ENCODE results near the gene MCTP1. TPM values are rescaled to one million over a fixed set of nuclear protein-coding genes. Genes with fewer than 3 reads are reported as not detected.

Gene MCTP1
- total RNA-seq, 1 experiment from 2014 or later = 25.8 TPM

- H3K27ac ChIP-seq (ENCODE audit: low read depth, low read length, poor library complexity, severe bottlenecking) = no peak overlapping the region
- BruUV-seq (replicated peaks) = no TSS peak
- H3K4me3 ChIP-seq (ENCODE audit: low read depth, low read length, poor library complexity, severe bottlenecking) = no peak overlapping the region
- intact Hi-C loops (cut with micrococcal nuclease; ENCODE audit: unreplicated experiment) = no loop called here
- ChIA-PET CTCF (no interaction called here), POLR2A (ENCODE audit: low non-redundant PET) (no interaction called here)
- H3K27me3 ChIP-seq (replicated peaks; ENCODE audit: insufficient read depth, low read depth, low read length, poor library complexity) = no peaks in the 10 kb centered on the region
- no peak for DNase-seq (ENCODE audit: low spot score)
- TF ChIP-seq, protein P1, sequence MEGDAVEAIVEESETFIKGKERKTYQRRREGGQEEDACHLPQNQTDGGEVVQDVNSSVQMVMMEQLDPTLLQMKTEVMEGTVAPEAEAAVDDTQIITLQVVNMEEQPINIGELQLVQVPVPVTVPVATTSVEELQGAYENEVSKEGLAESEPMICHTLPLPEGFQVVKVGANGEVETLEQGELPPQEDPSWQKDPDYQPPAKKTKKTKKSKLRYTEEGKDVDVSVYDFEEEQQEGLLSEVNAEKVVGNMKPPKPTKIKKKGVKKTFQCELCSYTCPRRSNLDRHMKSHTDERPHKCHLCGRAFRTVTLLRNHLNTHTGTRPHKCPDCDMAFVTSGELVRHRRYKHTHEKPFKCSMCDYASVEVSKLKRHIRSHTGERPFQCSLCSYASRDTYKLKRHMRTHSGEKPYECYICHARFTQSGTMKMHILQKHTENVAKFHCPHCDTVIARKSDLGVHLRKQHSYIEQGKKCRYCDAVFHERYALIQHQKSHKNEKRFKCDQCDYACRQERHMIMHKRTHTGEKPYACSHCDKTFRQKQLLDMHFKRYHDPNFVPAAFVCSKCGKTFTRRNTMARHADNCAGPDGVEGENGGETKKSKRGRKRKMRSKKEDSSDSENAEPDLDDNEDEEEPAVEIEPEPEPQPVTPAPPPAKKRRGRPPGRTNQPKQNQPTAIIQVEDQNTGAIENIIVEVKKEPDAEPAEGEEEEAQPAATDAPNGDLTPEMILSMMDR (conservative IDR thresholded peaks at IDR 0.05; ENCODE audit: low read depth, low read length) = no peak
- no peak for TF ChIP-seq EZH2 (IDR thresholded peaks at IDR 0.05; ENCODE audit: borderline replicate concordance, low read depth, low read length, poor library complexity, severe bottlenecking)
- no peaks in the 10 kb centered on the region for H3K36me3 ChIP-seq (ENCODE audit: insufficient read depth, low read length, poor library complexity, severe bottlenecking)
- no peaks in the 10 kb centered on the region for H3K9me3 ChIP-seq (ENCODE audit: low read depth, low read length, poor library complexity, severe bottlenecking)
- no peaks in the 10 kb centered on the region for H3K4me1 ChIP-seq (ENCODE audit: insufficient read depth, low read length, poor library complexity, severe bottlenecking)
Measured at GRCh38 chr5:94992325-94992724, 292.6 kb downstream of the MCTP1 start.

DNA sequence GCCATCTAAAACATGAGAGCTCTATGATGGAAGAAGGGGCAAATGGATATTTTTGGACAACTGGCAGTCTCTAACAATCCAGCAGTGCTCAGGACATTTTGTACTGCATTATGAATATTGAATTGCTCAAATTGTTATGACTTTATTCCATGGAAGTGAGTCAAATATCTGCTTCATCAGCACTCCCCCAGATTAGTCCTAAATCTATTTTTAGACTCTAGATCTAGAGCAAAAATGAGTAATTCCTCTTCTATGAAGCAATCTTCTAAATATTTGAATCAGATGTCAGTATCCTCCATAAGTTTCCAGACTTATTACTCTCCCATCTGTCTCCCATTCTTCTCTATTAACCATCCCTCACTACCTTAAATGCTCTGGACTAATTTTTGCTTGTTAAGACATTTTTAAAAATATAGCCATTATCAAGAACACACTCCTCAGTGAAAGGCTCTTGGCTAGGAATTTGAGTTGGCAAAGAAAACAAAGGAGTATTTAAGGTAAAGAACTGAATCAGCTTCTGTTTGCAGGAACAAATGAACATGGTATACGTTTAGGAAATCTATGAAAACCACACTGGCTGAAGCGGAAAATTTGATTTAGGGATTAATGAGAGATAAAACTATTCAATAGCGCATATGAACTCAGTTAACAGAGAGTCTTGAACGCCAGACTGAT lies 300.9 kb downstream of the MCTP1 start:
- DNase-seq (ENCODE audit: low spot score) = peak; percentile 39
- TF ChIP-seq, protein P1 (conservative IDR thresholded peaks at IDR 0.05; ENCODE audit: low read depth, low read length) = no peak
- TF ChIP-seq EZH2 (IDR thresholded peaks at IDR 0.05; ENCODE audit: borderline replicate concordance, low read depth, low read length, poor library complexity, severe bottlenecking) = no peak
- Histone ChIP-seq H3K27ac (ENCODE audit: low read depth, low read length, poor library complexity, severe bottlenecking) (no peak overlapping the region), H3K4me3 (ENCODE audit: low read depth, low read length, poor library complexity, severe bottlenecking) (no peak overlapping the region), H3K27me3 (replicated peaks; ENCODE audit: insufficient read depth, low read depth, low read length, poor library complexity) (no peaks in the 10 kb centered on the region), H3K36me3 (ENCODE audit: insufficient read depth, low read length, poor library complexity, severe bottlenecking) (no peaks in the 10 kb centered on the region), H3K9me3 (ENCODE audit: low read depth, low read length, poor library complexity, severe bottlenecking) (no peaks in the 10 kb centered on the region), H3K4me1 (ENCODE audit: insufficient read depth, low read length, poor library complexity, severe bottlenecking) (peaks cover 9% of the 10 kb centered on the region)
- no TSS peak for BruUV-seq (replicated peaks)
- CTCF ChIA-PET = no interaction called here
- POLR2A ChIA-PET (ENCODE audit: low non-redundant PET) = no interaction called here
- intact Hi-C loops (cut with micrococcal nuclease; ENCODE audit: unreplicated experiment) = no loop called here

DNA sequence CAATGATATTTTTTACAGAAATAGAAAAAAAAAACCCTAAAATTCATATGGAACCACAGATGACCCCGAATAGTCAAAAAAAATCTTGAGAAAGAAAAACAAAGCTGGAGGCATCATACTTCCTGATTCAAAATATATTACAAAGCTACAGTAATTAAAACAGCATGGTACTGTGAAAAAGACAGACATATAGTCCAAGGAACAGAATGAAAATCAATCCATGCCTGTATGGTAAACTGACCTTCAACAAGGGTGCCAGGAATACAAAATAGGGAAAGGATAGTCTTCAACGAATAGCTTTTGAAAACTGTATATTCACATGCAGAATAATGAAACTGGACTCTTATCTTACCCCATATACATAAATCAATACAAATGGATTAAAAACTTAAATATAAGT lies 307.5 kb downstream of the MCTP1 start:
- H3K36me3 ChIP-seq (ENCODE audit: insufficient read depth, low read length, poor library complexity, severe bottlenecking) = peaks cover 6% of the 10 kb centered on the region
- no peaks in the 10 kb centered on the region for H3K4me1 ChIP-seq (ENCODE audit: insufficient read depth, low read length, poor library complexity, severe bottlenecking)
- no peak overlapping the region for H3K27ac ChIP-seq (ENCODE audit: low read depth, low read length, poor library complexity, severe bottlenecking)
- TF ChIP-seq EZH2 (IDR thresholded peaks at IDR 0.05; ENCODE audit: borderline replicate concordance, low read depth, low read length, poor library complexity, severe bottlenecking) = no peak
- TF ChIP-seq, protein P1 (conservative IDR thresholded peaks at IDR 0.05; ENCODE audit: low read depth, low read length) = no peak
- H3K4me3 ChIP-seq (ENCODE audit: low read depth, low read length, poor library complexity, severe bottlenecking) = no peak overlapping the region
- ChIA-PET POLR2A (ENCODE audit: low non-redundant PET) (no interaction called here), CTCF (no interaction called here)
- peaks cover 16% of the 10 kb centered on the region for H3K9me3 ChIP-seq (ENCODE audit: low read depth, low read length, poor library complexity, severe bottlenecking)
- no peaks in the 10 kb centered on the region for H3K27me3 ChIP-seq (replicated peaks; ENCODE audit: insufficient read depth, low read depth, low read length, poor library complexity)
- intact Hi-C loops (cut with micrococcal nuclease; ENCODE audit: unreplicated experiment) = no loop called here
- no peak for DNase-seq (ENCODE audit: low spot score)
- no TSS peak for BruUV-seq (replicated peaks)
